ENCODE results near the gene PTH2. TPM values are rescaled to one million over a fixed set of nuclear protein-coding genes. Genes with fewer than 3 reads are reported as not detected.

PTH2 gene
- polyA plus RNA-seq, 3 donors, result not detected

DNA sequence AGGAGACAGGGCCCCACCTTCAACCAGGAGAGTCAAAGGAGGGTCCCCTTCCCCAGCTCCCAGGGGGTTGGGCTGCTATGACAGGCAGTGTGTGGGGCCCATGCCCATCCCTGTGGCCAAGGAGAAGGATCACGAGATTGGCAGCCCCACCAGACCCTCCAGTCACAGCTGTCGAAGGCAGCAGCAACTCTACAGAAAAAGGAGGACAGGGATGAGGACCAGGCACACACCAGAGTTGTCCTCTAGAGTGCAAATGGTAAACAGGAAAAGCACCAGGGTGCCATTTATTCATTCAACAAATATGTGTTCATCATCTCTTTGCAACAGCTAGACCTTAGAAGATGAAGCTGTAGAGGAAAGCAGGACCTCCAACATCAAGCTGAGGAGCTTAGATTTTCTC, 4.1 kb downstream of the PTH2 start:
- H3K27me3 Mint-ChIP-seq (ENCODE audit: low read depth in 3 of 3), result peaks cover 55 to 62% (median 59%) of the 10 kb centered on the region in 3 donors
- H3K27ac ChIP-seq (ENCODE audit: low read depth in 1 of 2, low read length in 2 of 2), result no peak overlapping the region
- TF ChIP-seq CTCF (IDR thresholded peaks at IDR 0.05), result no peak
- H3K9me3 ChIP-seq (replicated peaks in 1 of 2; ENCODE audit: control insufficient read depth in 1 of 2, insufficient read depth in 1 of 2, low read length in 2 of 2), result peaks cover 0 to 18% of the 10 kb centered on the region in 2 donors
- H3K4me3 ChIP-seq (replicated peaks in 1 of 3; ENCODE audit: low read depth in 2 of 3, low read length in 3 of 3), result no peak overlapping the region
- peaks cover 0 to 20% of the 10 kb centered on the region in 2 donors for H3K36me3 Mint-ChIP-seq
- peak overlapping the region in 1 of 2 donors; percentile 90 for H3K4me3 Mint-ChIP-seq
- no peak overlapping the region for H3K27ac Mint-ChIP-seq
- intact Hi-C loops (cut with micrococcal nuclease), result no loop called here
- H3K4me1 ChIP-seq (ENCODE audit: control insufficient read depth in 1 of 2, insufficient read depth in 2 of 2, low read length in 2 of 2), result peaks cover 13 to 21% of the 10 kb centered on the region in 2 donors
- peaks cover 42 to 49% of the 10 kb centered on the region in 2 donors for H3K27me3 ChIP-seq (ENCODE audit: control insufficient read depth in 2 of 2, insufficient read depth in 2 of 2, low read length in 2 of 2)
- no peaks in the 10 kb centered on the region for H4K20me1 ChIP-seq (ENCODE audit: insufficient read depth, low read length)
- H3K4me2 ChIP-seq (replicated peaks; ENCODE audit: extremely low read depth, low read length, poor library complexity, severe bottlenecking), result no peak overlapping the region
- no peaks in the 10 kb centered on the region for H3K79me2 ChIP-seq (ENCODE audit: insufficient read depth, low read length)
- peaks cover 35% of the 10 kb centered on the region for H3K4me1 Mint-ChIP-seq
- WGBS (ENCODE audit: insufficient coverage), result no CpG with 5 or more reads among the region's 2 CpGs
- DNase-seq, result no peak
- H3K9me3 Mint-ChIP-seq, result peaks cover 0 to 13% (median 7%) of the 10 kb centered on the region in 7 donors
- H2AFZ ChIP-seq (ENCODE audit: insufficient read depth, low read depth, low read length, poor library complexity, severe bottlenecking), result no peak overlapping the region
- H3K9ac ChIP-seq (ENCODE audit: insufficient read depth, low read length, poor library complexity, severe bottlenecking), result no peak overlapping the region
- no peaks in the 10 kb centered on the region for H3K36me3 ChIP-seq (replicated peaks in 1 of 2; ENCODE audit: control insufficient read depth in 1 of 2, insufficient read depth in 2 of 2, low read length in 2 of 2)

GRCh38 chr19:49418511-49418910, 4.7 kb downstream of the PTH2 start:
- no peak overlapping the region for H3K4me2 ChIP-seq (replicated peaks; ENCODE audit: extremely low read depth, low read length, poor library complexity, severe bottlenecking)
- no peaks in the 10 kb centered on the region for H3K79me2 ChIP-seq (ENCODE audit: insufficient read depth, low read length)
- Mint-ChIP-seq H3K9me3 (peaks cover 0 to 12% (median 7%) of the 10 kb centered on the region in 7 donors), H3K27ac (no peak overlapping the region), H3K27me3 (ENCODE audit: low read depth in 3 of 3) (peaks cover 50 to 56% (median 52%) of the 10 kb centered on the region in 3 donors), H3K4me1 (peaks cover 31% of the 10 kb centered on the region), H3K4me3 (no peak overlapping the region), H3K36me3 (peaks cover 0 to 16% of the 10 kb centered on the region in 2 donors)
- no peak overlapping the region for H3K27ac ChIP-seq (ENCODE audit: low read depth in 1 of 2, low read length in 2 of 2)
- intact Hi-C loops (cut with micrococcal nuclease), result no loop called here
- no peak for DNase-seq
- no peaks in the 10 kb centered on the region for H4K20me1 ChIP-seq (ENCODE audit: insufficient read depth, low read length)
- TF ChIP-seq CTCF (IDR thresholded peaks at IDR 0.05), result no peak
- peaks cover 13 to 19% of the 10 kb centered on the region in 2 donors for H3K4me1 ChIP-seq (ENCODE audit: control insufficient read depth in 1 of 2, insufficient read depth in 2 of 2, low read length in 2 of 2)
- H2AFZ ChIP-seq (ENCODE audit: insufficient read depth, low read depth, low read length, poor library complexity, severe bottlenecking), result no peak overlapping the region
- peaks cover 0 to 14% of the 10 kb centered on the region in 2 donors for H3K9me3 ChIP-seq (replicated peaks in 1 of 2; ENCODE audit: control insufficient read depth in 1 of 2, insufficient read depth in 1 of 2, low read length in 2 of 2)
- no peaks in the 10 kb centered on the region for H3K36me3 ChIP-seq (replicated peaks in 1 of 2; ENCODE audit: control insufficient read depth in 1 of 2, insufficient read depth in 2 of 2, low read length in 2 of 2)
- no peak overlapping the region for H3K9ac ChIP-seq (ENCODE audit: insufficient read depth, low read length, poor library complexity, severe bottlenecking)
- H3K4me3 ChIP-seq (replicated peaks in 1 of 3; ENCODE audit: low read depth in 2 of 3, low read length in 3 of 3), result no peak overlapping the region
- WGBS (ENCODE audit: insufficient coverage), result 86% methylated on average over 1 of the region's 5 CpGs
- H3K27me3 ChIP-seq (ENCODE audit: control insufficient read depth in 2 of 2, insufficient read depth in 2 of 2, low read length in 2 of 2), result peaks cover 37 to 43% of the 10 kb centered on the region in 2 donors
